HG02623 (cell line): ENCODE data around the gene TRUB2.

Source experiments
- ATAC-seq: cut with Tn5 transposase; IDR thresholded peaks from one replicate; pipeline ENCODE4 v1.9.1; 2021; ENCODE audit warnings: moderate library complexity; ENCODE audit not compliant: unreplicated experiment

The TRUB2 gene

GRCh38 chr9:128274245-128274644, 48.0 kb downstream of the TRUB2 start:
- ATAC-seq: no peak

- ATAC-seq: no peak
Observed at GRCh38 chr9:128271512-128271911, 50.7 kb downstream of the TRUB2 start.

GRCh38 chr9:128271112-128271511, 51.1 kb downstream of the TRUB2 start:
- ATAC-seq: no peak

GRCh38 chr9:128266868-128267590, 55.2 kb downstream of the TRUB2 start:
- no peak for ATAC-seq

- no peak for ATAC-seq
Observed at GRCh38 chr9:128265348-128265847, 56.8 kb downstream of the TRUB2 start.

GRCh38 chr9:128262687-128263086, 59.6 kb downstream of the TRUB2 start:
- no peak for ATAC-seq

- ATAC-seq: no peak
Observed at GRCh38 chr9:128260340-128260739, 61.9 kb downstream of the TRUB2 start.

GRCh38 chr9:128259156-128259555, 63.1 kb downstream of the TRUB2 start:
- no peak for ATAC-seq

- ATAC-seq: no peak
Observed at GRCh38 chr9:128258326-128258725, 63.9 kb downstream of the TRUB2 start.

GRCh38 chr9:128257907-128258306, 64.3 kb downstream of the TRUB2 start:
- ATAC-seq: no peak

- no peak for ATAC-seq
Observed at GRCh38 chr9:128257086-128257825, 65.0 kb downstream of the TRUB2 start.
